Gastroesophageal sphincter (tissue), 3 donors: ENCODE data around the gene ANAPC5.

Source experiments
- POLR2A ChIP-seq, 2 donors: fragments of 450-650 bp; IDR thresholded peaks; one replicate each; pipeline ENCODE4 v1.6.1; 2017; ENCODE audit warnings: antibody characterized with exemption in 2 of 2, mild to moderate bottlenecking in 2 of 2, moderate library complexity in 1 of 2
- TF ChIP-seq, protein P1 (sequence below), 4 experiments: fragments of 200-600 bp in 2 of 4; fragments of 450-650 bp in 2 of 4; sonication (generic) in 1 of 4; IDR thresholded peaks; one replicate each; pipeline ENCODE4 v1.5.1; 2017 to 2019; ENCODE audit warnings: antibody characterized with exemption in 4 of 4, mild to moderate bottlenecking in 2 of 4, moderate library complexity in 2 of 4

- TF ChIP-seq, protein P1, sequence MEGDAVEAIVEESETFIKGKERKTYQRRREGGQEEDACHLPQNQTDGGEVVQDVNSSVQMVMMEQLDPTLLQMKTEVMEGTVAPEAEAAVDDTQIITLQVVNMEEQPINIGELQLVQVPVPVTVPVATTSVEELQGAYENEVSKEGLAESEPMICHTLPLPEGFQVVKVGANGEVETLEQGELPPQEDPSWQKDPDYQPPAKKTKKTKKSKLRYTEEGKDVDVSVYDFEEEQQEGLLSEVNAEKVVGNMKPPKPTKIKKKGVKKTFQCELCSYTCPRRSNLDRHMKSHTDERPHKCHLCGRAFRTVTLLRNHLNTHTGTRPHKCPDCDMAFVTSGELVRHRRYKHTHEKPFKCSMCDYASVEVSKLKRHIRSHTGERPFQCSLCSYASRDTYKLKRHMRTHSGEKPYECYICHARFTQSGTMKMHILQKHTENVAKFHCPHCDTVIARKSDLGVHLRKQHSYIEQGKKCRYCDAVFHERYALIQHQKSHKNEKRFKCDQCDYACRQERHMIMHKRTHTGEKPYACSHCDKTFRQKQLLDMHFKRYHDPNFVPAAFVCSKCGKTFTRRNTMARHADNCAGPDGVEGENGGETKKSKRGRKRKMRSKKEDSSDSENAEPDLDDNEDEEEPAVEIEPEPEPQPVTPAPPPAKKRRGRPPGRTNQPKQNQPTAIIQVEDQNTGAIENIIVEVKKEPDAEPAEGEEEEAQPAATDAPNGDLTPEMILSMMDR (IDR thresholded peaks at IDR 0.05) = no peak
- no peak for TF ChIP-seq POLR2A (IDR thresholded peaks at IDR 0.05)
These were observed 52.0 kb downstream of the ANAPC5 start for GRCh38 chr12:121300083-121300819.
